GM19240 (cell line): ENCODE results near the gene DNALI1.
"Not testable (repeated sequence)": the region's sequence is repeated elsewhere in the genome, so short reads cannot be mapped to it uniquely, and the experiment has no call there.

Experiments used
- DNase-seq: peaks from one replicate; pipeline ENCODE4 v3.0.0; 2011; ENCODE audit warnings: low spot score; ENCODE audit not compliant: insufficient read length

Gene DNALI1

DNA sequence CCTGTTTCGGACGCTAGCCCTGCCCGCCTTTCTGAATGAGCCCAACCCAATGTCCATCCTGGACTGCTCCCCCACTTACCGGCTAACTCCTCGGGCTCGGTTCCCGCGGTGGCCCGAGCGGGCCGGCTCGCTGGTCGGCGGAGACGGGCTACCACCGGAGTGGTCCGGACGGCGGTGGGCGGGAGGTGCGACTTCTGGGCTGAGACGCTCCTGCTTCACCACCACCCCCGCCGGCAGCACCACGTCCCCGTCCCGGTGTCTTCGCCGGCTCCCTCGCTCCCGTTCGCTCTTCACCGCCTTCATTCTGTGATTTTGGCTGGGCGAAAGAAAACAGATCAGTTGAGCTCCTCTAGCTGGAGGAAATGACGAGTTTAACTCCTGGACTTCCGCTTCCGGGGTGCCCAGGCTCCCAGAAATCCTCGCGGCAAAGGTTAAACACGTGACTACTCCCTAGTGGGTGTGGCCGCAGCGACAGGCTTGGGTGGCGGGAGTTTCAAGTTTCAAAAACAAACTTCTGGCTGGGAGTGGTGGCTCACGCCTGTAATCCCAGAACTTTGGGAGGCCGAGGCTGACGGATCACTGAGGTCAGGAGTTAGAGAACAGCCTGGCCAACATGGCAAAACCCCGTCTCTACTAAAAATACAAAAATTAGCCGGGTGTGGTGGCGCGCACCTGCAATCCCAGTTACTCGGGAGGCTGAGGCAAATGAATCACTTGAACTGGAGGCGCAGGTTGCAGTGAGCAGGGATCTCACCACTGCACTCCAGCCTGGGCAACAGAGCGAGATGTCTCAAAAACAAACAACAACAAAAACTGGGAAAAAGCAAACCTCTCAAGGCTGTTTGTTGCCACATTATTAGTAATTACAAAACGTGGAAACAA lies 2.6 kb upstream of the DNALI1 start, which contains the start of gene SNIP1:
SNIP1 (minus strand) TSS at position 367 of the 882 bp plus-strand sequence; CDS start at position 303, 64 bp downstream.
- DNase-seq, result peak; percentile 96

DNA sequence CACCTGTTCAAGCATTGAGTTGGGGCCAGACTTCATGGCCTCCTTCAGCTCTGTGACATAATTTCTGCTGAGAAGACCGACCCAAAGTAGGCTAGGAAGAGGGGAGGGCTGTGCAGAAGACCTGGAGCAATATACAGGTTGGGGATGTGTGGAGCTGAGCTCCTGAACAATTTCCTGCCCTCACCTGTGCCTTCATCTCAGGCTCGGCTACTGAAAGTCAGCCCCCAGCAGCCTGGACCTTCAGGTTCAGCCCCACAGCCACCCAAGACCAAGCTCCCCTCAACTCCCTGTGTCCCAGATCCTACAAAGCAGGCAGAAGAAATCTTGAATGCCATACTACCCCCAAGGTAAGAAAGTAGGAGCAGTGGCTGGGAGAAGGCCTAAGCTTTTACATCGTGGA lies 662 bp downstream of the DNALI1 start:
- DNase-seq, result no peak

DNA sequence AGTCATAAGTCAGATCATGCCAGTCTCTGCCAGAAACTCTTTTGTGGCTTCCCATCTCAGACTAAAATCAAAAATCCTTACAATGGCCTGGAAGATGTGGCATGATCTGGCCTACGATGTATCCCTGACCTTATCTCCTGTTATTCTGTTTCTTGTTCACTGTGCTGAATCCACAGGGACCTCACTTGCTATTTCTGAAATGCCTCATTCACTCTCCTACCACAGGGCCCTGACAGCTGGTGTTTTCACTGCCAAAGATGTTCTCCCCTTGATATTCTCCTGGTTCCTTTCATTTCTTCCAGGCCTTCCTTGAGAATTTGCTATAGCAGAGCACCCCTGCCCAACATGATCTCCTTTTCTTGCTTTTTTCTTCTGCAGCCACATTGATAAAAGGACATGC lies 1.7 kb downstream of the DNALI1 start:
- no peak for DNase-seq

DNA sequence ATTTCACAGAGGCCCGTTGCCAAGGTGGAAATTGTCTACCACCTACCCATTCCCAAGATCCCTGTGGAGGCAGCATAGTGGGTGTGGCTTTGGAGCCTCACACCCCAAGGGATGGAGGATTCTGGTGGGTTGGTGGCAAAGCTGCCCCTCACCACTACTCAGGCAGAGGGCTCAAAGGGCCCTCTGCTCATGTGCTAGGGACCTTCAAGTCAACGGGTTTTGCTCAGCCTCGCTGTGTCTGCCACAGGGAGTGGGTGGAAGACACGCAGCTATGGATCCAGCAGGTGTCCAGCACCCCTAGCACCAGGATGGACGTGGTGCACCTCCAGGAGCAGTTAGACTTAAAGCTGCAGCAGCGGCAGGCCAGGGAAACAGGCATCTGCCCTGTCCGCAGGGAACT lies 2.3 kb downstream of the DNALI1 start:
- no peak for DNase-seq

DNA sequence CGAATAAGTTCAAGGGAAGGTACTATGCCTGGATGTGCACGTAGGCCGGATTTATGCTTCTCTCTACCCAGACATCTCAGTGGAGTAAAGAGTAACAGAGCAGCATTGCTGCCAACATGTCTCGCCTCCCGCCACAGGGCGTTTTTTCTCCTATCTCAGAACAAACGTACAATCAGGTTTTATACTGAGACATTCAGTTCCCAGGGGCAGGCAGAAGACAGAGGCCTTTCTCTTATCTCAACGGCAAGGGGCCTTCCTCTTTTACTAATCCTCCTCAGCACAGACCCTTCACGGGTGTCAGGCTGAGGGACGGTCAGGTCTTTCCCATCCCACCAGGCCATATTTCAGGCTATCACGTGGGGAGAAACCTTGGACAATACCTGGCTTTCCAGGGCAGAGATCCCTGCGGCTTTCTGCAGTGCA lies 3.2 kb downstream of the DNALI1 start:
- not testable (repeated sequence) for DNase-seq

DNA sequence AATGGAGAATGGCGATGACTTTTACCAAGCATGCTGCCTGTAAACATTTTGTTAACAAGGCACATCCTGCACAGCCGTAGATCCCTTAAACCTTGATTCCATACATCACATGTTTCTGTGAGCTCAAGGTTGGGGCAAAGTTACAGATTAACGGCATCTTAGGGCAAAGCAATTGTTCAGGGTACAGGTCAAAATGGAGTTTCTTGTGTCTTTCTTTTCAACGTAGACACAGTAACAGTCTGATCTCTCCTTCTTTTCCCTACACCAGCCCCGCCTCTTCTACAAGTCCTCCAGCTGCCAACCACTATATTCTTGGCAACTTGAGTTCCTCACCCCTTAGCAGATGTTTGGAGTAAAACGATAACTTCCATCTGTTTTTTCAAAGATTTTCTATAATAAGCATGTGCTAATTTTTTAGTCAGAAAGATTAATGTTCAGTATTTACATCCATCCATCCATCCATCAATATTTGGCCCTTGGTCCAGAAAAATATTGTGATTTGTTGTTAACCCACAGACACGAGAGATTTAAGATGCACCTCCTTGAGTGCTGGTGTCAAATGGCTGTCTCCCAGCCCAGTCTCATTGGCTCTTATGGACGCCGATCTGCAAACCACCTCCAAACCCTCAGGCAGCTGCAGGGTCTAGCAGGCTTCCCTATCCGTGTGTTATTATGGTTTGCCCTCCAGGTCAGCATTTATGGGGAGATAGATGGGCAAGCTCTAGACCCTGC lies 3.8 kb downstream of the DNALI1 start:
- DNase-seq, result no peak

DNA sequence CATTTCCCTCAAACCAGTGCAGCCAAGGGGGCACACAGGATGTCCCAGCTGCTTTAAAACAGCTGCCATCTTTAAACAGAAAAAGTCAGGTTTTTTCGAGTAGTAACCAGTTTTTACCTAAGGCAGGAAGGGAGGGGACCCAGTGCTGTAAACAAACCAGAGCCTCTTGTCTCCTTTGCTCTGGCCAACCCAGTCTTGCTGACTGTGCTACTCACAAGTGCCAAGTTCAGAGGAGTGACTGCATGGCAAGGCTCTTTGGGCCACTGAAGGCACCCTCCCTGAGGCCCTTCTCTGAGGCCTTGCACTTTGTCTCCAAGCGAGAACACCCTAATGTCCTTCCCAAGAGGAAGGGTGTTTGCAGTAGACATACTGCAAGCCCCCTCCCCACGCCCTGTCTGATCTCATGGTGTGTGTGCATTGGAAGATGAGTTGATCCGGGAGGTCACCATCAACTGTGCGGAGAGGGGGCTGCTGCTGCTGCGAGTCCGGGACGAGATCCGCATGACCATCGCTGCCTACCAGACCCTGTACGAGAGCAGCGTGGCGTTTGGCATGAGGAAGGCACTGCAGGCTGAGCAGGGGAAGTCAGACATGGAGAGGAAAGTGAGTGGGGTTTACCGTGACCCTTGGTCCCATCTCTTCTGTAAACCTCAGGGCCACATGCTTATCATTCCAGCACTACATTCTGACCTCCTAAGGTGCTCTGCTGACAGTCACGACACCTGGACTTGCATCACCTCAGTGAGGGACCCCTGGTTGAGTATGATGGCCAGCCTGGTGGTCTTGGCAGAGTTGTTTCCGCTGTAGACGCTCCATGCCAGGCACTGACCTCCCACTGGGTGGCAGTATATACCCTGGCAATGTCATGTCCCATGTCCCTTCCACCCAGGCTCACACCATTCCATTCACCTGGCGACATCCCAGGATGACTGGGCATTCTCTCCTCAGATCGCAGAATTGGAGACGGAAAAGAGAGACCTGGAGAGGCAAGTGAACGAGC lies 4.7 kb downstream of the DNALI1 start:
- DNase-seq, result no peak

DNA sequence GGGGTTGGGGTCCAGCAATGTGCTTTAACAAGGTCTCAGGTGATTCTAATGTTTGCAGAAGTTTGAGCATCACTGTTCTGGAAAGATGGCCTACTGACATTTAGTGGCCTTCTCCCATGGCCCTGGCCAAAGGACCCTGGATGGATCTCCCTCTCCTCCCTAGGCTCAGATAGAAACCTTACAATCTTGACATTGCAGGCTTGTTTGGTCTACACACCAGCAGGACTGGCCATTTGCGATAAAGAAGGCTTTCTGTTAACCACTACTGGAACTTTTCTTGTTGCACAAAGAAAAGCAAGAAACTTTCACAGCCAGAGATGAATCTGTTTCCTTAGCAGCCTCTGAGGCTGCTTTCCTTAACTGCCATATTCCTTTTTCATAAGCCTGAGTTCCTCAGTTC lies 6.2 kb downstream of the DNALI1 start:
- DNase-seq, result no peak

DNA sequence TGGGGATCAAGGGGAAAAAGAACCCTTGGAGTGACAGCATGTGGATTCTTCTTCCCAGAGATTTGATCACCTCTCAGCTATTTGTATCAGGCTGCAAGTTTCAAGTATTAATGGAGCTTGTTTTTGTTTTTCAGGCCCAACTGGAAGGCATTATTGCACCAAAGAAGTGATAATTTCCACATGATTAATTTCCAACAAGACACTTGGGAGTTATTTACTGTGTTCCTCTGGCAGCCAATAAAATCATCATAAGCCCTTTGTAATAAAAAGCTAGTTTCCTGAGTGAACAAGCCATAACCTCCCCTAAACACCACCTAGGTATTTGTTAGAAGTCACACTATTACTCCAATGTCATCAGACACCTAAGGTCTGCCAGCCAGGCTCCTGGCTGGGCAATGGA lies 8.2 kb downstream of the DNALI1 start:
- DNase-seq, result no peak

DNA sequence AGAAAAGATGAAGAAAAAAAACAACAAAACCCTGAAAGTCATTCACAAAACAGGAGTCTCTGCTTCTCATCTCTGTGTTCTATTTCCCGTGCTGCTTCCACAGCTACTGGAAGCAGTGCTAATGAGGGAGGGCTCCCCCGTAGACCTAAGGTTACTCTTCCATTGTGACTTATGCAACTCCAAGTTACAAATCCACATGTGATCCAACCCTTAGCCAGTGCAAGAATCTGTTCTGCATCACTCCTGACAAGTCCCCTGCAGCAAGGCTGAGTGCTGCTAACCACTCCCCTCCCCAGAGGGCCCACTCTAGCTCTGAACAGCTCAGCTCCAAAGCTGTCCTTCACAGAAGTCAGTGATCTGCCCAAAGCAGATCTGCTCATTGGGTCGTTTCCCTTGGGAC lies 10.3 kb downstream of the DNALI1 start:
- no peak for DNase-seq

DNA sequence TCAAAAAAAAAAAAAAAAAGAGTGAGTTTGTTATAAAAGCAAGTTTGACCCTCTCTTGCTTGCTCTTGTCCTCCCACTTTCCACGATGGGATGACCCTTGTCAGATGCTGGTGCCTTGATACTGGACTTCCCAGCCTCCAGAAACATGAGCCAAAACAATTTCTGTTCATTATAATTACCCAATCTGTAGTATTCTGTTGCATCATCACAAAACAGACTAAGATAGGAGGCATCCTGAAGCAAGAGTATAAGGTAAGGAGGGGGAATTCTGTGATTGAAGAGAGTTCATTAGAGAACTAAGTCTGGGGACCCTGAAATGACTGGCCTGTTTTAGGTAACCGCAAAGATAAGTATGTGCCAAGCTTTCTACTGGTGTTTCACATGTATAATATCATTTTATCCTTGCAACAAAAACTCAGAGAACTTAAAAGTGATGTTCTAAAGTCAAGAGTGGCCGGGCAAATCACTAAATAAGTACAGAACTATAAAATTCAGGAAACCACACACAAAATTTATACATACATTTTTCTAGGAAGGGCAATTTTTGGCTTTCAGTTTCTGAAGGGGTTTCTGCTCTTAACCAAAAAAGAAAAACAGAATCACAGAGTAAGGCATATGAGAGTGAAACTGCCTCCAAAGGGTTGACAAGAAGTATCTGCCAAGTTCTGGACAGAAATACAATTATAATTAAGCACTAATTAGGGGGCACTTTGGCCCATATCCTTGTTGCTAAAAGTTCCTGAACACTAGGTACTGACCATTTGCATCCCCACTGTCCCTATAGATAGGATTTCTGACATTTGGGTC lies 14.0 kb downstream of the DNALI1 start:
- DNase-seq, result no peak

DNA sequence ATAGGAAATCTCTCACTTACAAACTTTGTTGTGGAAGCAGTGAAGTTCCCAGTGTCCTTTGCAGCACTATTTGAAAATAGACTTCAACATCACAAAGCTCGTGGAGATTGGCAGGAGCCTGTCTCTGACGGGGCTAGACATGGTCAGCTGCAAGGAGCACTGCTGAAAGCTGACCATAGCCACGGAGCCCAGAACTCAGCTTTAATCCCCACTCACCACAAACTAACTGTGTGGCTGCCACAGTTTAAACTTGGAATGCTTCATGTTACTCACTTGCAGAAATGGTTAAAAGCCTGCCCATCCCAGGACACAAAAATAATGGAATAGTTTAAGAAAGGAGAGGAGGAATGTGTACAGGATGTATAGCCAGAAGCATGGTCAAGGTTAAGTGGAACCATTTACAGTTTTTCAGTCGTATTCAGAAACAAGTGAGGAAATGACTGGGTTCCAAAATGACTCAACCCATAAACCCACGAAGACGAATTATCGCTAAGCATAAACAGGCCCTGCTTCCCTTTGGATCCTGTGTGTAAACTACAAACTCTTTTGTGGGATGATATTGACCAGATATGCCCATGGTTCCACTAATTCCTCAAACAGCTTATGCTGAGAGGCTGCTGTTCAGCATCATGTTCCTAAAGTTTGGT lies 18.2 kb downstream of the DNALI1 start:
- no peak for DNase-seq

DNA sequence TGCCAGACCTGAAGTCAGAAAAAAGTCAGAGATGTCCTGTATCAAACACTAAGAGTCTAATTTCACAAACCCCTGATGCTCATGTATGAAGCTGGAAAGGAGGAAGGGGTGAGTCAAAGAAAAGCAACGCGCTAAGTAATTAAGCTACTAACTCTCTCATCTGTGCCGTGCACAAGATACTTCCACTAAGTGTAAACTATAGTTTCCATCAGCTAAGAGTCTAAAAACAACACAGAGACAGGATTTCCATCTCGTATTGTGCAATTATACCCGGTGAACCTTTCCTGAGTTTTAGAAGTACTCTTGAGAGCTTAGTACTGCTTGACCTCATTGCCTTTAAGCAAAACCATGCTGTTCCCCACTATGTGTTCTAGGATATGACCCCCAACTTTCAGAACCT lies 19.0 kb downstream of the DNALI1 start:
- no peak for DNase-seq

DNA sequence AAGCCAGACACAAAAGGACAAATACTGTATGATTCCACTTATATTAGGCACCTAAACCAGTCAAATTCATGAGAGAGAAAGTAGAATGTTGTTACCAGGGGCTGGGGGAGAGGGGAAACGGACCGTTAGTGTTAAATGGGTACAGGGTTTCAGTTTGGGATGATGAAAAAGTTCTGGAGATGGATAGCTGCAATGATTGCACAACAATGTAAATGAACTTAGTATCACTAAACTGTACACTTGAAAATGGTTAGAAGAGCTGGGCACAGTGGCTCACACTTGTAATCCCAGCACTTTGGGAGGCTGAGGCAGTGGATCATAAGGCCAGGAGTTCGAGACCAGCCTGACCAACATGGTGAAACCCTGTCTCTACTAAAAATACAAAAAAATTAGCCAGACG lies 27.8 kb downstream of the DNALI1 start:
- DNase-seq, result not testable (repeated sequence)

DNA sequence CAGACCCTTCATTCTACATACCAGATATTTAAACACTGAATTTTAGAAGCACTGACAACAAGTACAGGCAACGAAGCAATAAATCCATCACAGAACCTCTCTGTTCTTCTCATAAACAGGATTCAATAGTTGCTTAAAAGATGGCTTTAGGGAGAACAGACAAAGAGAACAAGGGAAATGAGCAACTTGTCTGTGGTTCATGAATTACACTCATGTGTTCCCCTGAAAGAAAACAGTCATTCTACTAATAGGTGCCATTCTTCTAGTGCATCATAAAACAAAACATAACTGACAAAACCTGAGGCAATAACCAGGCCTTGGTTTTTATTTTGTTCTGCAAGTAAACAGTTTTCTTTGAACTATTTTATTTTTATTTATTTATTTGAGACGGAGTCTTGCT lies 32.2 kb downstream of the DNALI1 start:
- DNase-seq, result no peak

DNA sequence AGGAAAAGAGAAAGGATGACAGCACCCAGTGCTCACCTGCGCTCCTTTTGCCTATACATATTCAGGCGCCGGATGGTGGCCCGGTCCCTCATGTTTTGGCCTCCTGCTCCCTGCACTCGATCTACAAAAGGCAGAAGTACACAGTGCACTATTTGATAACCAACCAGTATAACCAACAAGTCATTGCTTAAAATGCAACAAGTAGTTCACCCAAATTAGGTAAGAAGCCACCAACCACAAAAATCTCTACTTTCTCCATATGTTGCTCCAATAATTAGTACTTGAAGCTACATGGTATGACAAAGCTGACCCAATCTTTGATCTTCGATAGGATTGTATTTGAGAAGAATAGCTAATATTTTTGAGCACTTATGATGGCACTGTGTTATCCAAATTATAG lies 37.0 kb downstream of the DNALI1 start:
- no peak for DNase-seq

DNA sequence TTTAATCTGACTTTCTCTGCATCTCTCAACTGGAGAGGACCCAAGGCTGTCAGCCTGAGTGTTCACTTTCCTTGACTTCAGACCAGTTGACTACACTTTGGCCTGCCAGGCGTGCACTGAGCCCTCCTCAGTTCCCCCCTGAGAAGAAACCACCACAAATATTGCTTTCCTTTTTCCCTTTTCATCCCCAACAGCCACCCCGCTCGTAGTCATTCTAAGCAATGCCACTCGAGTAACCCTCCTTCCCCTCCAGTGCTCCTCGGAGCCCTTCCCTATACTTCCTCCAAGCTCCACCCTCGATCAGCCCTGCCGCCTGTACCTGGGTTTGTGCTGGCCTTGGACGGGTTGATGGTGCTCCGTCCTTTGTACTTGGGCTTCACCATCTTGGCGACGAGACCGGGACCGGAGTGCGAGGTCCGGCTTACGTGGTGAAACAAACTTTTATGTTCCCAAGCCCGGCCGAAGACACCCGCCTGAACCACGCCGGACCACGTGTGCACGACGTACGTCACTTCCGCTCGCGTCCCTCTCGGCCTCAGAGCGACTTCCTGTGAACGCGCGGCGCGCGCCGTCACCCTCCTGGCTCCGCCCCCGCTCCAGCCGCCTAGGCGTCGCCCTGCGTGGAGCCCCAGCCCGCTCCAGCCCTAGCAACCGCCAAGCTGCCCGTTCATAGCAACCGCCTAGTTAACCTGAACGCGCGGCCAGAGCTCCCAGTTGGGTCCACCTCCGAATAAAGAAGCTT lies 38.9 kb downstream of the DNALI1 start, which contains the start of gene GNL2:
GNL2 (minus strand) TSS at position 498 of the 742 bp plus-strand sequence; CDS start at position 383, 115 bp downstream.
- DNase-seq, result peak; percentile 98

DNA sequence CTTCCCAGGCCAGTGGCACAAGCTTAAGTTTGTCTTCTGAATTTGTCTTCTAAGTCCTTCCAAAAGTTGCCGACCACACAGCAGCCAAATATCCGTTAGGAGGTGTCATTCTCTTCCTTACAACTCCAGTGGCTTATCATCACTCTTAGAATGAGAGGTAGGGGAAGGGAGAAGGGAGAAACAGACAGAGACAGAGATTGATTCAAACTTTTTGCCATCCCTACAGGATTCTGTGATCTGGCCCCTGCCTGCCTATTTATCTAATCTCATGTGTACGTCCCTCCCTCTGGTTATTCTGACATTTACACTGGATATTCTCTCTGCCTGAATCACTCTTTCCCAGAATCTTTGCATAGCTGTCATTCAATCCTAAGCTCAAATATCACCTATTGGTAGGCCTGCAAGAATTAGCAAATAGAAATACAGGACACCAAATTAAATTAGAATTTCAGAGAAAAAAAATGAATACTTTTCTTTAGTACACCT lies 39.5 kb downstream of the DNALI1 start:
- DNase-seq, result no peak

DNA sequence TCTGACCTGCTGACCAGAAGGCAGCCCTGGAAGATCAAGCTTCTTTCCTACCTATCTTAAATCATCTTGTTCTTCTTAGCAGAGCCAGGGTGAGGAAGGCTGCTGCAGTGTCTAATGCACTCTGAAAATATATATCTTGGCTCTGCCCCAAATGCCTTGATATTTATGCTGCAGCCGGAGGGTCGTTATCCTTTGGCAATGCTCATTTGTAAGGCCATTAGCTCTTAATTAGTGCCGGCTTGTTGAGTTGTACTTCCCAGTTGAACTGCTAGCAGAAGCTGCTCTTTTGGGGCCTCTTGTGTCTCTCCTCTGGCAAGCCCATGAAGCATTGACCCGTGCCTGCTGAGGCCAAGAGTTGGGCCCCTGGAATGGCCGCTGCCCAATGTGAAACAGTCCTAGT lies 43.2 kb downstream of the DNALI1 start:
- no peak for DNase-seq
